Frontal cortex (tissue), 4 donors: ENCODE results near the gene ELFN2. TPM values are rescaled to one million over a fixed set of nuclear protein-coding genes. Genes with fewer than 3 reads are reported as not detected.
"Not testable (repeated sequence)": the region's sequence is repeated elsewhere in the genome, so short reads cannot be mapped to it uniquely, and the experiment has no call there.

Experiments
- DNase-seq, 2 donors: peaks; one replicate each; pipeline ENCODE4 v3.0.0; 2012; ENCODE audit warnings: low spot score in 2 of 2
- FAIRE-seq: peaks from 2 replicates; lab custom pipeline; 2012; peaks lifted over from hg19 to GRCh38; lab: Jason Lieb, UNC
- total RNA-seq: library from RNA; depleted of rRNA; stranded (reverse); fragments of >200 nt; gene quantifications from one replicate; pipeline ENCODE4 v1.2.3, GENCODE V29; 2014
- donor health status: control.
- donor health status: control.
- donor health status: control.

ELFN2 gene
- total RNA-seq, 1 donor from 2014 or later: 7.7 TPM

GRCh38 chr22:37413546-37413945 lies 13.7 kb downstream of the ELFN2 start:
- FAIRE-seq: no peak
- no peak for DNase-seq

DNA sequence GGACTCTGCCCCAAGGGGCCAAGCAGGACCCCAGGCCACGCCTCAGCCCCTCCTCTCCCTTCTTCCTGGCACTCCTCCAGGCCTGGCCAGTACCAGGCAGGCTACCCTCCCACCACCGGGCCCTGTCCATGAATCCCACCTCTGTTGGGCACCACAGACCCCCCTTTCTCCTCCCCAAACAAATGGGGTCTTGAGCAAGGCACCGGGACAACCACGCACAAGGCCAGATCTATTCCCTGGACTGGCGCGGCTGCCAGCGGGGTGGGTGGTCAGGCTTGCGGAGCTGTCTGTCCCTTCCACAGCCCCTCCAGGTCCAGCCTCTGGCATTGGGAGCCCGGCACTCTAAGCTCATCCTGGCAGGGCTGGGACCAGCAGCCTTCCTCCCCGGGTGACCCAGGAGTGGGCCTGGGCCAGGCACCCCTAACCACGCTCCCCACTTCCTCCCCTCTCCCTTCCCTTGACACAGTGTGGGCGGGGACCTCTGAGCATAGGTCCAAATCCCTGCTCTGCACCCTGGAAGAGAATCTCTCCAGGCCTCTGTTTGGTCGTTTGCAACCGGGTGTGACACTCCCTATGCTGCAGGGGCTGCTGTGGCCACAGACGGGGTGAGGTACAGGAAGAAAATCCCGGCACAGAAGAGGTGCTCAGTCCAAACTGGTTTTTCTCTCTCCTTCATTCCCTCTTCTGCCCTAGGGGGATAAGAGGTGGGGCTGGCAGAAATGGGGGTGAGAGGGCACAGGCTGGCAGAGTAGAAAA lies 14.6 kb downstream of the ELFN2 start:
- FAIRE-seq (no peak), DNase-seq (no peak)

GRCh38 chr22:37411655-37412054 lies 15.6 kb downstream of the ELFN2 start:
- no peak for FAIRE-seq
- no peak for DNase-seq

- FAIRE-seq (no peak), DNase-seq (no peak)
These were observed 16.9 kb downstream of the ELFN2 start for GRCh38 chr22:37410174-37411055.

DNA sequence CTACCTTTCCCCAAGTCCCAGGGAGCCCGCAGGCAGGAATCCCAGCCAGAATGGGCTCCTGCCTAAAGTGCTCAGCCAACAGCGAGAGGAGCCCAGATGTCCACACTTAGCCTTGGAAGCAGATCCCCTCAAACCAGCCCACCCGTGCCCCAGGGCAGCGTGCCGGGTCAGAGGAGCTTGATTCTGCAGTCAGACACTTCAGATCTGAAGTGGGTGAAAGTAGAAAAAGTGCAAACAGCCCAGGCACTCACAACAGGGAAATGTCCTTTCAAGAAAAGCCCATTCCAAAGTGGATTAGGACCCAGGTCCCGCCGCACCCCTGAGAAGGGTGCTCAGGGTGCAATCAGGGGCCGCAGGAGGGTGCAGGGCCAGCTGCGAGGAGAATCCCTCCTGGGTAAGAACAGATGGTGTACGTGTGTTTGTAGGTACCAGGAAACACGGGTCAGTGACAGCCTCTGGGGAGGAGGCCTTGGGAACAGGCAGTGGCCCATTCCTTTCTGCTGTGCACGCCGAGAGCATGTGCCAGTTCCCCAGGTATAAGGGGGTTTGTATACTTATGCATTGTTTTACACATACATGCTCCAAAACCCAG lies 17.7 kb downstream of the ELFN2 start:
- DNase-seq (no peak), FAIRE-seq (no peak)

DNA sequence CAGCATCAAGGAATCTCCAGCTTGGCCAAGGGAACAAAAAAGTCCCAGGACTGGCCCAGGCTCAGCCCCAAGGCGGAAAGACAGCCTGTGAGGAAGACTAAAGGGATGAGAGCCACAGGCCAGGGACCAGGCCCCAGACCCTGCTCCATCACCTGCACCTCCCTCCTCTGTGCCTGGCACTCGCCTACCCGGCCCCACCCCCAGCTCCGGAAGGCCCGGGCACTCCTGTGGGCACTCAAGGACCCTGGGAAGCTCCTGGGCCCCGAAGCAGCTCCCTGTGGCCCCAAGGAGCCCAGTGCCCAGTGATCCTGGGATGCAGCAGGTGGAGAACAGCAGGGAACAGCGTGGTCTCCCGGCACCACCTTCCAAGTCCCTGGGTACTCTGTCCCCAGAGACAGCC lies 18.2 kb downstream of the ELFN2 start:
- DNase-seq (no peak), FAIRE-seq (no peak)

GRCh38 chr22:37407856-37408255 lies 19.4 kb downstream of the ELFN2 start:
- DNase-seq (no peak), FAIRE-seq (no peak)

- no peak for FAIRE-seq
- no peak for DNase-seq
These were observed 20.6 kb downstream of the ELFN2 start for GRCh38 chr22:37406441-37407235.

- DNase-seq (no peak), FAIRE-seq (no peak)
These were observed 23.2 kb downstream of the ELFN2 start for GRCh38 chr22:37404091-37404490.

DNA sequence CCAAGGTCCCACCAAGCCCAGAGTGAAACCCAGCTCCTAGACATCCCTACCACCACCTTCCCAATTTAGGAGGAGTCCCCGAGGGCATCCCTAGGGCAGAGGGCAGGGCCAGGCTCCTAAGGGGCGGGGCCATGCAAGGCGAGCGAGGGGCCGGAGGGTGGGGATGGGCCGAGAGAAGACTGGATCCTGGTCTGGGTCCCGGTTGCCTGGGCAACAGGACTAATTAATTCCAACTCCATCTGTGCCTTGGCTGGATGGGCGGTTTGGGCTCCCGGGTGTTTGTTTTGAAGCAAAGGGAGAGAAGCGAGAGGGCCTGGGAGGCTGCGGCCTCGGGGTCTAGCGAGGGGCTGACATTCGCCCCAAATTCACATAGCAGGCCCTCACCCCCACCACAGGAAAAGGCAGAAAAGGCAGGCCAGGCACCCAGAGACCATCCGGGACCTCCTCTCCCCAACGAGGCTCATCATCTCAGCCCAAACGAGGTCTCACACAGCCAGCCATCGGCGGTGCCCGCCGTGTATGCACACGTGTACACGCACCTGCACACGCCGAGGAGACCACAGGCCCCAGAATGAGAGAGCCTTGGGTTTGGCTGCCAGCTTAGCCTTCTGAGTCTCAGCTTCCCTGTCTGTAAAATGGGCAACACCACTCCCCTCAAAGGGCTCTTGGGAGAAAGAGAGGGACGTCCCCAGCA lies 23.9 kb downstream of the ELFN2 start:
- FAIRE-seq (no peak), DNase-seq (no peak)

DNA sequence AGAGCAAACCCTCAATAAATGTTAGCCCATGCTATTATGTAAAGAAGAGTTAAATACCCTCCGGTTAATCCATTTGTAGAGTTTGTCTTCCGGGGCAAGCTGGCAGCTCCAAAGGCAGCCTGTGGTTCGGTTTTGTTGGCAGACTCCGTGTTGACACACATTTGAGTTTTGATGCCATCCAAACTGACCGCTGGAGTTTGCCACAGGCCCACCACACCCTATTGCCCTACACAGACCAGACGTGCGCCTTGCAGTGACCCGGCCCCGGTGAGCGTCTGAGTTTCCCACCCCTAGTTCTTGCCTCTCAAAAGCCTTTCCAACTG lies 25.1 kb downstream of the ELFN2 start:
- FAIRE-seq (no peak), DNase-seq (no peak)

DNA sequence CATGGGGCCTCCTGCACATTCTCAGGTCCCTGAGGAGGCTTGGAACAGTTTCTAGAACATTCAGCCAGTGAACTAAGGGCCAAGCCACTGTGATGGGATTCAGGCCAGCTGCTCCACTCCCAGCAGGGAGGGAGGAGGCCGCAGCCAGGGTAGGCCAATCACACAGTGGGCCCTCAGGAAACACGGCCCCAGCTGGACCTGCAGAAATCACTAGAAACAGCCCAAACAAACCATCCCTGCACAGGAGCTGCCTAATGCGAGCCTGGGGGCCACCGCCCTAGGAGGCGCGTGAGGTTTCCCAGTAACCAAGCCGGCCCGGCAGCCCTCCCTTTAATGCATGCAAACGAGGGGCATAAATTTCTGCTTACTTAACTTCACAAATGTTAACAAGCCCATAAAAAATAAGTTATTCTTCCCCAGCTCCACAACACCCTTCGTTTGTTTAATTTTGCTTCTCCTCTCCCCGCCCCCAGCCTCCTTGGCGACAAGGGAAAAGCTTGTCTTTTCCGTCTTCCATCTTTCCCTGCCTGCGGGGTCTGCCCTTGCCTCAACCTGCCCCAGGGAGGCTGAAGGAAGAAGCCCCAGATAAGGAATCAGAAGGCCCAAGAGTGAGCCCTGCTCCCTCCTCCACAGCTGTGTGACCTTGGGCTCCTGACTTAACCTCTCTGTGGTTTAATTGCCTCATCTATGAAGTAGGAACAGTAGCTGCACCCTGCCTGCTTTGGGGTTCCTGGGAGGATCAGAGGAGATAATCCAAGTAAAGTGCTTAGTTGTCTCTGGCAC lies 25.7 kb downstream of the ELFN2 start:
- DNase-seq (no peak), FAIRE-seq (no peak)

DNA sequence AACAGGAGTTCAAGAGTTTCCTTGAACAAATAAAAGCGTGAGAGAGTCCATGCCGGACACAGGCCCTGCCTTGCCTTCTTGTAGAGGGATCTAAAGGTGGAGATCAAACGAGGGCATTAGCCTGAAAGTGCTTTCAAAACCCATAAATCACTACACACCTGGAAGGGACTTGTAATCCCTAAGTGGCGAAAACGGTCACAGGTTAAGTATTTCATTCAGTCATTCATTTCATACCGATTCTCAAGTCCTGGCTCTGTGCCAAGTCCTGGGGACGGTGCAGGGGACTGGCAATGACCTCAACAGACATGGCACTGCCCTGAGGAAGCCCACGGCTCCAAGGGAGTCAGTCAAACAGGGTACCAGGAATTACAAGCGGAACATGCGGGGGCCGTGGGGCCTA lies 26.6 kb downstream of the ELFN2 start:
- FAIRE-seq: no peak
- DNase-seq: no peak

- not testable (repeated sequence) for FAIRE-seq, DNase-seq
These were observed 27.8 kb downstream of the ELFN2 start for GRCh38 chr22:37399457-37399856.

GRCh38 chr22:37397226-37397625 lies 30.1 kb downstream of the ELFN2 start:
- DNase-seq (no peak), FAIRE-seq (no peak)

- DNase-seq (no peak), FAIRE-seq (no peak)
These were observed 30.7 kb downstream of the ELFN2 start for GRCh38 chr22:37396488-37397084.

DNA sequence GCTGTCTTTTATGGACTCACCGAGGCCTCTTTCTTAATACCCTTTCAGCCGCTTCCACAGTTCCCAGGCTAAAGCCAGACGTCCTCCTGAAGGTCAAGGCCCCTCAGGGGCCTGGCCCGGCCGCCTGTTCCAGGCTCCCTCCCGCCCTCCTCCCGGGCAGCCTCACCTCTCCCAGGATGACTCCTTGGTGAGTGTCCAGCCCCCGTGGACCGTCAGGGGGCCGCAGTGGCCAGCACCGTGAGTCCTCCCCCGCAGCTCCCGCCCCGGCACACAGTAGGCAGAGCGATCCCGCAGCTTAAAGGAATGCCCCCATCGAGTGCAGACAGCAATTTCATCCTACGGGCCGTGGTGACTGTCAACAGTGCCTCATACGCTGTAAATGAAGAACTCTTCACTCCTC lies 32.9 kb downstream of the ELFN2 start:
- no peak for FAIRE-seq

DNA sequence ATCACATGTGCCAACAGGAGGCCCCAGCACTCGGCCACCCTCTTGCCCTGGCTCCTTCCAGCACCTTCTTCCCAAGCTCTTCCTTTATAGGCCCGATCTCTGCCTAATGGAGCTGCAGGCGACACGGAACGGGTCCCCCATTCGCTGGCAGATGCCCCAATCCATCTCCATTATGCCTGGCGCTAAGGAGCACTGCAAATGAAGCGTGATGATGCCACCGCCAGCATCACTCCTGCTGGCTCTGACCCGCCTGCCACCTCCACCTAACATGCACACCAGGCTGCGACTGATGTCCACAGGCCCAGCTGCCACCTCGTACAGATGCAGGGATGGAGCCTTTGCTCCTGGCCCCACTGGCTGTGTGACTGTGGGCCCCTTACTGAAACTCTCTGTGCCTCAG lies 33.5 kb downstream of the ELFN2 start:
- FAIRE-seq: no peak
- DNase-seq: no peak

More for the DNA sequence above, 32.9 kb downstream of the ELFN2 start:
- no peak for DNase-seq
